Measurements from ENCODE around the gene HNRNPA1. TPM values are rescaled to one million over a fixed set of nuclear protein-coding genes. Genes with fewer than 3 reads are reported as not detected.

The HNRNPA1 gene
- total and polyA plus RNA-seq, 9 of the 15 experiments (the other 6 are each of a cell fraction or from before 2014, with no cell fraction given), result 1,166 to 2,703 (median 1,815) TPM

DNA sequence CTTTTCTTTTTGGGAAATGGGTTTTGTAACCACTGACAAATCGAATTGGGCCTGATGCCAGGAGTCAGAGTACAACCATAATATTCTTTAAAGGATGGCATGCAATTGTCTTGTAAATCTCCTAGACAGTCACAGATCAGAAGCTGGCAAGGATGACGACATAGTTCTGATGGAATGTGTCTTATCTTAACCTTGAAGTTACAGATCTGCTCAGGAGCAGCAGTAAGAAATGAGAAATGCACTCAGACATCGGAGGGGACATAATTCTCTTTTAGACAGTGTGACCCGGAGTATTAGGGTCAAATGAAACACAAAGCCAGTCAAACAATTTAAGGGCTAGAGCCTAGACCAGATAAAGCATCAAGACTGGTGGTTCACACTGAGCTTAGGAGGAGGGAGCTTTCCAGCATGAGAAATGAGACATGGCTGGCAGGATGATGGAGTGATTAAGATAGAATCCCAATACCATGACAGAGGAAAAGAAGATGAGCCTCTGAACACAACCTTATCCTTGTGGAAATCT is 18.1 kb upstream of the HNRNPA1 start (continued):
- TF ChIP-seq BRD9 (IDR thresholded peaks at IDR 0.05; ENCODE audit: low read depth, partially characterized antibody) (no peak), CXXC5 (CRISPR knock-in tag; IDR thresholded peaks at IDR 0.05) (0 out of 2 replicates have a peak, but pooled peaks have one; percentile 12), CBX3 (IDR thresholded peaks at IDR 0.05; ENCODE audit: borderline replicate concordance in 1 of 2, low read length in 2 of 2) (no peak), MIER1 (IDR thresholded peaks at IDR 0.05; ENCODE audit: low read depth) (no peak), NR2C1 (IDR thresholded peaks at IDR 0.05) (peak; percentile 68; the same call in 1 of the 2 replicates), NR2C1 (tag; IDR thresholded peaks at IDR 0.05) (peak; percentile 84), ZSCAN29 (IDR thresholded peaks at IDR 0.05) (no peak), SMARCE1 (IDR thresholded peaks at IDR 0.05) (peak; percentile 54; the same call in 1 of the 2 replicates), KLF10 (CRISPR knock-in tag; IDR thresholded peaks at IDR 0.05) (no peak), LEF1 (IDR thresholded peaks at IDR 0.05) (peak; percentile 61; the same call in 1 of the 2 replicates), ZNF140 (CRISPR knock-in tag; IDR thresholded peaks at IDR 0.05) (no peak), YY1 (IDR thresholded peaks at IDR 0.05; ENCODE audit: borderline replicate concordance in 1 of 3, control insufficient read depth in 1 of 3, extremely low read depth in 1 of 3, insufficient read depth in 3 of 3, insufficient read length in 1 of 3, insufficient replicate concordance in 2 of 3, low read depth in 1 of 3, low read length in 2 of 3) (no peak), HDAC2 (IDR thresholded peaks at IDR 0.05) (peak; percentile 54; the same call in 1 of the 2 replicates), TARDBP (IDR thresholded peaks at IDR 0.05) (no peak)
- TF ChIP-seq, protein P1, sequence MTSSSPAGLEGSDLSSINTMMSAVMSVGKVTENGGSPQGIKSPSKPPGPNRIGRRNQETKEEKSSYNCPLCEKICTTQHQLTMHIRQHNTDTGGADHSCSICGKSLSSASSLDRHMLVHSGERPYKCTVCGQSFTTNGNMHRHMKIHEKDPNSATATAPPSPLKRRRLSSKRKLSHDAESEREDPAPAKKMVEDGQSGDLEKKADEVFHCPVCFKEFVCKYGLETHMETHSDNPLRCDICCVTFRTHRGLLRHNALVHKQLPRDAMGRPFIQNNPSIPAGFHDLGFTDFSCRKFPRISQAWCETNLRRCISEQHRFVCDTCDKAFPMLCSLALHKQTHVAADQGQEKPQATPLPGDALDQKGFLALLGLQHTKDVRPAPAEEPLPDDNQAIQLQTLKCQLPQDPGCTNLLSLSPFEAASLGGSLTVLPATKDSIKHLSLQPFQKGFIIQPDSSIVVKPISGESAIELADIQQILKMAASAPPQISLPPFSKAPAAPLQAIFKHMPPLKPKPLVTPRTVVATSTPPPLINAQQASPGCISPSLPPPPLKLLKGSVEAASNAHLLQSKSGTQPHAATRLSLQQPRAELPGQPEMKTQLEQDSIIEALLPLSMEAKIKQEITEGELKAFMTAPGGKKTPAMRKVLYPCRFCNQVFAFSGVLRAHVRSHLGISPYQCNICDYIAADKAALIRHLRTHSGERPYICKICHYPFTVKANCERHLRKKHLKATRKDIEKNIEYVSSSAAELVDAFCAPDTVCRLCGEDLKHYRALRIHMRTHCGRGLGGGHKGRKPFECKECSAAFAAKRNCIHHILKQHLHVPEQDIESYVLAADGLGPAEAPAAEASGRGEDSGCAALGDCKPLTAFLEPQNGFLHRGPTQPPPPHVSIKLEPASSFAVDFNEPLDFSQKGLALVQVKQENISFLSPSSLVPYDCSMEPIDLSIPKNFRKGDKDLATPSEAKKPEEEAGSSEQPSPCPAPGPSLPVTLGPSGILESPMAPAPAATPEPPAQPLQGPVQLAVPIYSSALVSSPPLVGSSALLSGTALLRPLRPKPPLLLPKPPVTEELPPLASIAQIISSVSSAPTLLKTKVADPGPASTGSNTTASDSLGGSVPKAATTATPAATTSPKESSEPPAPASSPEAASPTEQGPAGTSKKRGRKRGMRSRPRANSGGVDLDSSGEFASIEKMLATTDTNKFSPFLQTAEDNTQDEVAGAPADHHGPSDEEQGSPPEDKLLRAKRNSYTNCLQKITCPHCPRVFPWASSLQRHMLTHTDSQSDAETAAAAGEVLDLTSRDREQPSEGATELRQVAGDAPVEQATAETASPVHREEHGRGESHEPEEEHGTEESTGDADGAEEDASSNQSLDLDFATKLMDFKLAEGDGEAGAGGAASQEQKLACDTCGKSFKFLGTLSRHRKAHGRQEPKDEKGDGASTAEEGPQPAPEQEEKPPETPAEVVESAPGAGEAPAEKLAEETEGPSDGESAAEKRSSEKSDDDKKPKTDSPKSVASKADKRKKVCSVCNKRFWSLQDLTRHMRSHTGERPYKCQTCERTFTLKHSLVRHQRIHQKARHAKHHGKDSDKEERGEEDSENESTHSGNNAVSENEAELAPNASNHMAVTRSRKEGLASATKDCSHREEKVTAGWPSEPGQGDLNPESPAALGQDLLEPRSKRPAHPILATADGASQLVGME (CRISPR knock-in tag; IDR thresholded peaks at IDR 0.05), result no peak
- TF ChIP-seq, protein P2, sequence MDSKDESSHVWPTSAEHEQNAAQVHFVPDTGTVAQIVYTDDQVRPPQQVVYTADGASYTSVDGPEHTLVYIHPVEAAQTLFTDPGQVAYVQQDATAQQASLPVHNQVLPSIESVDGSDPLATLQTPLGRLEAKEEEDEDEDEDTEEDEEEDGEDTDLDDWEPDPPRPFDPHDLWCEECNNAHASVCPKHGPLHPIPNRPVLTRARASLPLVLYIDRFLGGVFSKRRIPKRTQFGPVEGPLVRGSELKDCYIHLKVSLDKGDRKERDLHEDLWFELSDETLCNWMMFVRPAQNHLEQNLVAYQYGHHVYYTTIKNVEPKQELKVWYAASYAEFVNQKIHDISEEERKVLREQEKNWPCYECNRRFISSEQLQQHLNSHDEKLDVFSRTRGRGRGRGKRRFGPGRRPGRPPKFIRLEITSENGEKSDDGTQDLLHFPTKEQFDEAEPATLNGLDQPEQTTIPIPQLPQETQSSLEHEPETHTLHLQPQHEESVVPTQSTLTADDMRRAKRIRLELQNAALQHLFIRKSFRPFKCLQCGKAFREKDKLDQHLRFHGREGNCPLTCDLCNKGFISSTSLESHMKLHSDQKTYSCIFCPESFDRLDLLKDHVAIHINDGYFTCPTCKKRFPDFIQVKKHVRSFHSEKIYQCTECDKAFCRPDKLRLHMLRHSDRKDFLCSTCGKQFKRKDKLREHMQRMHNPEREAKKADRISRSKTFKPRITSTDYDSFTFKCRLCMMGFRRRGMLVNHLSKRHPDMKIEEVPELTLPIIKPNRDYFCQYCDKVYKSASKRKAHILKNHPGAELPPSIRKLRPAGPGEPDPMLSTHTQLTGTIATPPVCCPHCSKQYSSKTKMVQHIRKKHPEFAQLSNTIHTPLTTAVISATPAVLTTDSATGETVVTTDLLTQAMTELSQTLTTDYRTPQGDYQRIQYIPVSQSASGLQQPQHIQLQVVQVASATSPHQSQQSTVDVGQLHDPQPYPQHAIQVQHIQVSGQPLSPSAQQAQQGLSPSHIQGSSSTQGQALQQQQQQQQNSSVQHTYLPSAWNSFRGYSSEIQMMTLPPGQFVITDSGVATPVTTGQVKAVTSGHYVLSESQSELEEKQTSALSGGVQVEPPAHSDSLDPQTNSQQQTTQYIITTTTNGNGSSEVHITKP (IDR thresholded peaks at IDR 0.05; ENCODE audit: partially characterized antibody), result no peak
- TF ChIP-seq, protein P3, sequence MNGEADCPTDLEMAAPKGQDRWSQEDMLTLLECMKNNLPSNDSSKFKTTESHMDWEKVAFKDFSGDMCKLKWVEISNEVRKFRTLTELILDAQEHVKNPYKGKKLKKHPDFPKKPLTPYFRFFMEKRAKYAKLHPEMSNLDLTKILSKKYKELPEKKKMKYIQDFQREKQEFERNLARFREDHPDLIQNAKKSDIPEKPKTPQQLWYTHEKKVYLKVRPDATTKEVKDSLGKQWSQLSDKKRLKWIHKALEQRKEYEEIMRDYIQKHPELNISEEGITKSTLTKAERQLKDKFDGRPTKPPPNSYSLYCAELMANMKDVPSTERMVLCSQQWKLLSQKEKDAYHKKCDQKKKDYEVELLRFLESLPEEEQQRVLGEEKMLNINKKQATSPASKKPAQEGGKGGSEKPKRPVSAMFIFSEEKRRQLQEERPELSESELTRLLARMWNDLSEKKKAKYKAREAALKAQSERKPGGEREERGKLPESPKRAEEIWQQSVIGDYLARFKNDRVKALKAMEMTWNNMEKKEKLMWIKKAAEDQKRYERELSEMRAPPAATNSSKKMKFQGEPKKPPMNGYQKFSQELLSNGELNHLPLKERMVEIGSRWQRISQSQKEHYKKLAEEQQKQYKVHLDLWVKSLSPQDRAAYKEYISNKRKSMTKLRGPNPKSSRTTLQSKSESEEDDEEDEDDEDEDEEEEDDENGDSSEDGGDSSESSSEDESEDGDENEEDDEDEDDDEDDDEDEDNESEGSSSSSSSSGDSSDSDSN (IDR thresholded peaks at IDR 0.05; ENCODE audit: borderline replicate concordance in 1 of 2, low read depth in 2 of 2, low read length in 2 of 2), result 0 out of 4 replicates have a peak, but pooled peaks of 1 of the 2 experiments have one; percentile 32

All from K562 (cell line).